Heart left ventricle (tissue), 13 donors: ENCODE data around the gene FAM184A.

Experiments used
- CTCF ChIP-seq, 12 donors: fragments of 200-600 bp; sonication (generic) in 4 of 12; IDR thresholded peaks; one replicate each; pipeline versions ENCODE4 v1.5.0 to v1.8.0; 2018 to 2022; ENCODE audit warnings: antibody characterized with exemption in 12 of 12, mild to moderate bottlenecking in 5 of 12
- POLR2A ChIP-seq, 2 donors: fragments of 450-650 bp; IDR thresholded peaks; one replicate each; pipeline ENCODE4 v1.6.1; 2017; ENCODE audit warnings: antibody characterized with exemption in 2 of 2, mild to moderate bottlenecking in 2 of 2, moderate library complexity in 2 of 2
- donor health status: ischemic (EF 13 %, LVEDD 7.1; RV severe dilation, severe dysfunction).
- donor health status: DM: no; HTN: yes; CAD: no.
- donor health status: DM: no; HTN: no; CAD: no.
- donor health status: ischemic (EF 25% LVEDD 6.9; RV normal size, moderate dysfunction).
- donor health status: ischemic (EF 25% LVEDD 5.7; RV mildly dilated, moderate dysfunction).
- donor health status: ischemic (EF 35%, LVEDD 5.7; RV mildly dilated, moderate dysfunction).
- donor health status: nonischemic (EF 11% LVEDD 7.7; RV severe dilation, severe dysfunction).
- donor health status: DM: yes; HTN: yes; CAD: no.
- donor health status: PGD.
- donor health status: ischemic (EF 29% LVEDD 5.4; RV normal size, mild dysfunction).
- donor health status: nonischemic (EF 23%, LVEDD 6.1; RV moderate dilation, normal function).

- no peak for TF ChIP-seq CTCF (IDR thresholded peaks at IDR 0.05)
- no peak for TF ChIP-seq POLR2A (IDR thresholded peaks at IDR 0.05)
These were observed 35.5 kb upstream of the FAM184A start for GRCh38 chr6:119113961-119114360.
